Measurements from ENCODE around the gene CBLN2.

Gene CBLN2

DNA sequence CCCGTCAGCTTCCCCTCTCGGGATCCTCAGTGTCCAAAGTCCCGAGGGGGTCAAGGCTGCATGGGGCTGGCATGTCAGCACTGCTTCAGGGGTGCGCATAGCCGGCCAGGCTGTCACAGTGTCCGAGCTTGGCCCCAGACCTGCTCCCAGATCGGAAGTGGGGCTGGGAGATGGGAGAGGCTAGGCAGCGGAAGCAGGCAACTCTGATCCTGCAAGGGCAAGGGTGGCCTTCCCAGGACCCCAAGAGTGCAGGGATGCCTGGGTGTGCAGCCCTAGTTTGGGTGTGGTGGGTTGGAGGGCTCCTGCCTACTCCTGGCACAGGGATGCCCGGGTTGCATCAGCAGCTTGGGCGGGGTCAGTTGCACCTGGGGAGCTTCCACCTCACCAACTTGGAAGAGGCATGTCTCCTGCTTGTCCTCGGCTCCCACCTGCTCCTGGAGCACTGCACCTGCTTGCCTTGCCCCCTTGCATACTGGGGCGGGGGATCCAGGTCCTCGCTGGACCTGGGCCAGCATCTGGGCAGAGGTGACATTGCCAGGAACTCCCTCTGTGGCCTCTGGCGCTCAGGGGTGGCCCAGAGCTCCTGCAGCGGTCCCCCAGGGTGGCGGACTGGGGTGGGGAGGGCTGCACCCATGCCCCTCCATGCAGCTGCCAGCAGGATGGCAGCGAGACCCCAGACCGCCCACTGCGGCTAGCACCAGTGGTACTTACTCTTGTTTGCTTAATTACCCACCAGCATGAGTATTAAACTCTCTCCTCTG, 41.3 kb downstream of the CBLN2 start:
- H3K4me3 ChIP-seq (ENCODE audit: low read depth, low read length): no peak overlapping the region
- TF ChIP-seq MYC (IDR thresholded peaks at IDR 0.05; ENCODE audit: low read depth, low read length): no peak
- no peak for DNase-seq (ENCODE audit: low read depth)

- TF ChIP-seq POLR2A (IDR thresholded peaks at IDR 0.05; ENCODE audit: extremely low read depth, insufficient read length) (no peak), MAX (IDR thresholded peaks at IDR 0.05; ENCODE audit: low read depth, low read length) (no peak), MYC (IDR thresholded peaks at IDR 0.05; ENCODE audit: low read depth, low read length) (no peak), CTCF (IDR thresholded peaks at IDR 0.05; ENCODE audit: low read depth, low read length) (no peak)
- no peak overlapping the region for H3K4me3 ChIP-seq (ENCODE audit: low read depth, low read length)
- DNase-seq (ENCODE audit: low read depth): no peak
Observed at GRCh38 chr18:72492497-72492896, 51.6 kb downstream of the CBLN2 start.
